Left hindlimb (tissue), 1 donor: ENCODE results near the gene SKIL.

Source experiments
- DNase-seq: peaks from one replicate; pipeline ENCODE4 v3.0.0-alpha.2; 2018

SKIL gene

GRCh38 chr3:170350515-170351413 lies 6.8 kb upstream of the SKIL start:
- no peak for DNase-seq

GRCh38 chr3:170352936-170353335 lies 4.6 kb upstream of the SKIL start:
- no peak for DNase-seq

DNA sequence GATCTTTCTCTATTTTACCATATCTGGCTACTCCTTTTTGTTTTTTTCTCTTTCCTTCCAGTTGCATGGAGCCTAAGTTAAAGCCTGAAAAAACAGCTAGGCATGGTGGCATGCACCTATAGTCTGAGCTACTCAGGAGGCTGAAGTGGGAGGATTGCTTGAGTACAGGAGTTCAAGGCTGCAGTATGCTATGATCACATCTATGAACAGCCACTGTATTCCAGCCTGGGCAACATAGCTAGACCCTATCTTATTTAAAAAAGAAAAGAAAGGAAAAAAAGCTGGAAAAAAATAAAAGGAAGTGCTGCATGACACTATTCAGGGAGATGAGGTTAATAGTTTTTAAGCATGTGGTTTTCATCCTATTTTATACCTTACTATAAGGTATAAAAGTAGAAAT lies 4.0 kb upstream of the SKIL start:
- DNase-seq: no peak

DNA sequence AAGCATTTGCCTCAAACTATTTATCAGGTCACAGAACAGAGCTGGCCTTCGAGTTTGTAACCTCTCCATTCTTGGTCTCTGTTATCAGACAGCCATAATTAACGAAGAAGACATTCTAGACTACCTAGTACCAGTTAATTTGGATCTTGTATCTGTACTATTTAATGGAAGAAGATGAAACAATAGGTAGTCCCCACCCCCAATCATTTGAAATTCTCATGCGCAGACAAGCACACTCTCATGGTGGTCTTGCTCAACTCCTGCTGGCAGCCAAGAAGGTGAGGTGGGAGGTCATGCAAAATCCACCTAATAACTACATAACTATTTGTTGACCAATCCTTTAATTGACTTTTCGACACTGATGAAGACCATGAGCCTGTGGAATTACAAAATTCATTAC lies 2.8 kb upstream of the SKIL start:
- DNase-seq: no peak

GRCh38 chr3:170355738-170356595 lies 1.5 kb upstream of the SKIL start:
- DNase-seq: peak; percentile 77

DNA sequence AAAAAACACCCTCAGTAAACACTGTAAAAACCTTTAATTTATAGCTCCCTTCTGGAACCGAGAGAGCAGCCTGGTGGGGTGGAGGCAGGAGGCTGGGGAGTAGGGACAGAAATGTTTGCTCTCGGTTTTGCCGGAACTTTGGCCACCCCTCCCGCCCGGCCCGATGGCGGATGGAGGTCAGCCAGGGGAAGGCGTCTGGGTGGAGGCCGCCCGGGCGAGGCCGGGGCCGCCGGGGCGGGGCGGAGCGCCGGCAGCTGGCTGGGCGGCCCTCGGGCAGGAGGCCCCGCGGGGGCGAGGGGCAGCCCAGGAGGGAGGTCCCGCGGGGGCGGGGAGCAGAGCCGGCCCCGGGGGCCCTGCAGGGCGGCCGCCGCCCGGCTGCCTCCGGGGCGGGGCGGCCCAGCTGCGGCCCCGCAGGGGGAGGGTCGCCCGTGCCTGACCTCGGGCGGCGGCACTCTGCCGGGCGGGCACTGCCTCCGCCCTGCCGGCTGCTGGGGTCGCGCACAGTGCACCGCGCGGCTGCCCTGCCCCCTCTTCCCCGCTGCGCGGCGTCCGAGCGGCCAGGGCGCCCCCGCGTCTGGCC lies 829 bp upstream of the SKIL start:
- peak; percentile 96 for DNase-seq

- peak; percentile 89 for DNase-seq
These were observed 811 bp downstream of the SKIL start for GRCh38 chr3:170358042-170359010.

DNA sequence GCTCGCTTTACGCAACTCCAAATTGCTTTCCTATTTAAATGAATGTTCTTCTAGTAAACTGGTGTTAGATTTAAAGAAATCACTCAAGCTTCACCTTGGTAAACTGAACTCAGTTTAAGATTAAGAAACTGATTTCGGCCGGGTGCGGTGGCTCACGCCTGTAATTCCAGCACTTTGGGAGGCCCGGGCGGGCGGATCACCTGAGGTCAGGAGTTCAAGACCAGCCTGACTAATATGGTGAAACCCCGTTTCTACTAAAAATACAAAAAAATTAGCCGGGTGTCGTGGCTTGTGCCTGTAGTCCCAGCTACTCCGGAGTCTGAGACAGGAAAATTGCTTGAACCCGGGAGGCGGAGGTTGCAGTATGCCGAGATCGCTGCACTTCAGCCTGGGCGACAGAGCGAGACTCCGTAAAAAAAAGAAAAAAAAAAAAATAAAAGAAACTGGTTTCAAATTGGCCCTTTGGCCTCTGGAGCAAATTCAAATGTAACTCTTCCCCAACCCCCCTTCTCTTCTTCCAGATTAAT lies 1.7 kb downstream of the SKIL start:
- no peak for DNase-seq

DNA sequence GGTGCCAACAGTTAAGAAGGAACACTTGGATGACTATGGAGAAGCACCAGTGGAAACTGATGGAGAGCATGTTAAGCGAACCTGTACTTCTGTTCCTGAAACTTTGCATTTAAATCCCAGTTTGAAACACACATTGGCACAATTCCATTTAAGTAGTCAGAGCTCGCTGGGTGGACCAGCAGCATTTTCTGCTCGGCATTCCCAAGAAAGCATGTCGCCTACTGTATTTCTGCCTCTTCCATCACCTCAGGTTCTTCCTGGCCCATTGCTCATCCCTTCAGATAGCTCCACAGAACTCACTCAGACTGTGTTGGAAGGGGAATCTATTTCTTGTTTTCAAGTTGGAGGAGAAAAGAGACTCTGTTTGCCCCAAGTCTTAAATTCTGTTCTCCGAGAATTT lies 3.0 kb downstream of the SKIL start:
- no peak for DNase-seq

DNA sequence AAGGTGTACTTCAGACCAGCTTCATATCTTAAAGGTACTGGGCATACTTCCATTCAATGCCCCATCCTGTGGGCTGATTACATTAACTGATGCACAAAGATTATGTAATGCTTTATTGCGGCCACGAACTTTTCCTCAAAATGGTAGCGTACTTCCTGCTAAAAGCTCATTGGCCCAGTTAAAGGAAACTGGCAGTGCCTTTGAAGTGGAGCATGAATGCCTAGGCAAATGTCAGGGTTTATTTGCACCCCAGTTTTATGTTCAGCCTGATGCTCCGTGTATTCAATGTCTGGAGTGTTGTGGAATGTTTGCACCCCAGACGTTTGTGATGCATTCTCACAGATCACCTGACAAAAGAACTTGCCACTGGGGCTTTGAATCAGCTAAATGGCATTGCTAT lies 3.4 kb downstream of the SKIL start:
- DNase-seq: no peak

DNA sequence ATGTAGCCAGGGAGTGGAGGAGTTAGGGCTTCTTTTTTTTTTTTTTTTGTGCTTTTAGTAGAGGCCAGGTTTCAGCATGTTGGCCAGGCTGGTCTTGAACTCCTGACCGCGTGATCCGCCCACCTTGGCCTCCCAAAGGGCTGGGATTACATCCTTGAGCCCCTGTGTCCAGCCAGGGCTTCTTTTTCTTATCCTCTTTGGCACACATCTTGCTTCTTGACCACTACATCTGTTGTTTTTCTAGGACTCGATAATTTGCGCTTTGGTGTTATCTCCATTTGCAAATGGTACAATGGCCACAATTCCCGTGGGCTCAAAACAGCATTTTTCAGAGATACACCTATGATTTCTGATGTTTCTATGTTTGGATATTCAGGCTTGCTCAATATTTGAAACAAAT lies 4.2 kb downstream of the SKIL start:
- DNase-seq: no peak

DNA sequence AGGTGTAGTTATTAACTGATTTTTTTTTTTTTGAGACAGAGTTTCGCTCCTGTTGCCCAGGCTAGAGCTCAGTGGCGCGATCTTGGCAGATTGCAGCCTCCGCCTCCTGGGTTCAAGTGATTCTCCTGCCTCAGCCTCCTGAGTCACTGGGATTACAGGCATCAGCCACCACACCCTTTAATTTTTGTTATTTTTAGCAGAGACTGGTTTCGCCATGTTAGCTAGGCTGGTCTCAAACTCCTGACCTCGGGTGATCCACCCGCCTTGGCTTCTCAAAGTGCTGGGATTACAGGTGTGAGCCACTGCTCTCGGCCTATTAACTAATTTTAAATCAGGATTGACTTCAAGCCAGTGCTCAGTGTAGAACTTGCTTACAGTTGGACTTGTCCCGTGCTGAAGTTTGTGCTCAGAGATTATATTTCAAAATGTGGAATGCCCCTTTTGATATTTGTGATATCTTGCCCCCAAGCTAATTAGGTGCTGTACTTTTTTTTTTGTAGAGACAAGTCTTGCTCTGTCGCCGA lies 6.0 kb downstream of the SKIL start:
- DNase-seq: no peak

GRCh38 chr3:170364965-170365364 lies 7.5 kb downstream of the SKIL start:
- DNase-seq: no peak

- no peak for DNase-seq
These were observed 10.3 kb downstream of the SKIL start for GRCh38 chr3:170367797-170368196.

- DNase-seq: no peak
These were observed 11.4 kb downstream of the SKIL start for GRCh38 chr3:170368921-170369320.

DNA sequence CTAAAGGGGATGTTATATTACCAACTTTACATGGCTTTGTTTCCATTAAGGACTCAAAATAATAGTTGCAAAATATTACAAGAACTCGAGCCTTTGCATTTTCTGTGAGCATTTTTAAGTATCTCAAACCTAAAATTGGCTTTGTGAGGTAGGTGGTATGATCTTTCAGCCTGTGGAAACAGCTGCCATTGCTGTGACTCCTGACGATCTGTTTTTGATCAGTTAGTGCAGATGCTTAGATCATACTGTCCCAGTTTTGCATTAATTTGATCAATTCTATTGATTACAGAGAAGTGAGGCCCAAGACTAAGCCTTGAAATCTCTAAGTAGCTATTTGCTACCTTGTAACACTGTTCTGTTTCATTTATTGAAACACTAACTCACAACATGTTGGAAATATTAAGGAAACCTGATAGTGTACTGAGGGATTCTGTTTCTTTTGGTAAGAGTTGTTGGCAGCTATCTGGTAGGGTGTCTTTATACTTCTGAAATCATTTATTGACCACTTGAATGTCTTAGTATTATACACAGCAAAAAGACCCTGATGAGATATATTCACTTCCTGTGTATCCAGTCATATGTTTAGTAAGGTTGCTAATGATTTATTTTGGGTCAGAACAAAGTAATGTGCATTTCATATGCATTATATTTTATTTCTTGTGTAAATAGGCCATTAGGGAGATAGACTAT lies 14.8 kb downstream of the SKIL start:
- no peak for DNase-seq

DNA sequence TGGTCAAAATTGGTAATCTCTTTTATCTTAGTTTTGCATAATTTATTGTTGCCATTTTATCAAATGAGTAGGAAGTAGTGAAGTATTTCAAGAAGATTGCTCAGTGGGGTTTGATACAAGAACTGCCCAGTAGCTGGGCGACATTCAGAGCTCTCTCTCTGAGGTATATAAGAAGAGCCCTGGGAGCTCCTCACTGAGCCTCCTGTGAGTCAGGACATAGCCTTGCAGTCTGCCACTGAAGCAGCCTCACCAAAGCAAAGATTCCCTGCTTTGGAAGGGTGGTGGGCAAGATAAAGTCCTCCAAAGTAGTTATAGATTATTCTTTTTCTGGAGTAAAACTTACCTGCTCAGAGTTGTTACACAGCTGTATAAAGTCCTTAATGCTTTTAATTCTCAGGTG lies 26.1 kb downstream of the SKIL start:
- DNase-seq: no peak

- no peak for DNase-seq
These were observed 29.0 kb downstream of the SKIL start for GRCh38 chr3:170386468-170386867.

DNA sequence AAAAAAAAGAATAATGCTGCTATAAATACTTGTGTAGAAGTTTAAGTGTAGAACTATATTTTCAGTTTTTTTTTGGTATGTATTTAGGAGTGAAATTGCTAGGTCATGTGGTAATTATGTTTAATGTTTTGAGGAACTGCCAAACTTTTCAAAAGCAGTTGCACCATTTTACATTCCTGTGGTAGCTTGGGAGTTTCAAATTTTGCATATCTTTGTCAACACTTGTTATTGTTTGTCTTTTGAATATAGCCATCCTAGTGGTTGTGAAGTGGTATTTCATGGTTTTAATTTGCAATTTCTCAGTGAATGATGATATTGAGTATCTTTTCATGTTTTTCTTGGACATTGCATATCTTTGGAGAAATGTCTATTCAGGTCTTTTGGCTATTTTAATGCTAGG lies 30.4 kb downstream of the SKIL start:
- no peak for DNase-seq

GRCh38 chr3:170391108-170391507 lies 33.6 kb downstream of the SKIL start:
- no peak for DNase-seq

GRCh38 chr3:170397685-170398084 lies 40.2 kb downstream of the SKIL start:
- DNase-seq: no peak
